Measurements from ENCODE around the gene PDXP. TPM values are rescaled to one million over a fixed set of nuclear protein-coding genes. Genes with fewer than 3 reads are reported as not detected.
A peak's percentile ranks its signal among the peaks of the same experiment; 100 is the strongest.

Gene PDXP
- total and polyA plus RNA-seq, 2 of the 13 experiments (the other 11 are each of a cell fraction or from before 2014, with no cell fraction given), result 58.2 to 70.6 TPM

DNA sequence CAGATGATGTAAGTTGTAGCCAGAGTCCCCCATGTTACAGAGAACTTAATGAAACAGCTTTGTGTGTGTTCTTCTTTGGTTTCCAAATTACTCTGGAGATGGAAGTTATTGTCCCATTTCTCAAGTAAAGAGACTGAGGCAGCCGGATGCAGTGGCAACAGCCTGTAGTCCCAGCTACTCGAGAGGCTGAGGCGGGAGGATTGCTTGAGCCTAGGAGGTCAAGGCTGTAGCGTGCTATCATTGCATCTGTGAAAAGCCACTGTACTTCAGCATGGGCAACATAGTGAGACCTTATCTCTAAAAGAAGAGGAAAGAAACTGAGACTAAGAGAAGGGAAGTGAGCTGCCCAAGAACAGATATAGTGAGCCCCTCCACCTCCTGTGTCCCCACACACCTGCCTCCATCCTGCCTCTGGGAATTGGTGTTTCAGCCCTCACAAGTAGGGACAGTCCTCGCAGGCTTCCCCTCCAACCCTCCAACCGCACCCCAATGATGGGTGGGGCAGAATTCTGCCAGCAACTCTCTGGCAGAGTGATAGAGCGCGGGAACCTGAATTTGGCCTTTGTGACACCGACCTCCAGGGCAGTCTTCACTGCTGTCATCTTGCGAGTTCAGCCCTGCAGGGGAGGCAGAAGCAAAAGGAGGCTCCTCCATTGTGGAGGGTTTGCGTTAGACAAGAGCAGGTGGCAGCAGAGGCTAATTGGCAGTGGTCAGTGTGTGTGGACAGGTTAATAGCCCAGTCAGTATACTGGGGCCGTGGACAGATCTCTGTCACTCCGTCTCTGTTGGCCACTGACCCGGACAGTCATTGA is 1.6 kb downstream of the PDXP start (continued):
- TF ChIP-seq ZNF703 (CRISPR knock-in tag; IDR thresholded peaks at IDR 0.05; ENCODE audit: borderline replicate concordance) (no peak), MED8 (CRISPR knock-in tag; IDR thresholded peaks at IDR 0.05; ENCODE audit: insufficient replicate concordance) (peak; percentile 16), KDM5A (IDR thresholded peaks at IDR 0.05; ENCODE audit: borderline replicate concordance, low read length) (0 out of 2 replicates have a peak, but pooled peaks have one; percentile 44), NCOR1 (IDR thresholded peaks at IDR 0.05; ENCODE audit: borderline replicate concordance, low read length) (0 out of 2 replicates have a peak, but pooled peaks have one; percentile 23), TMF1 (CRISPR knock-in tag; IDR thresholded peaks at IDR 0.05; ENCODE audit: low read depth) (0 out of 2 replicates have a peak, but pooled peaks have one; percentile 63), ZNF441 (CRISPR knock-in tag; IDR thresholded peaks at IDR 0.05; ENCODE audit: borderline replicate concordance) (no peak), IRX3 (CRISPR knock-in tag; IDR thresholded peaks at IDR 0.05; ENCODE audit: borderline replicate concordance, low read depth) (peak; percentile 43; the same call in 1 of the 2 replicates), ARID2 (CRISPR knock-in tag; IDR thresholded peaks at IDR 0.05; ENCODE audit: borderline replicate concordance) (0 out of 2 replicates have a peak, but pooled peaks have one; percentile 23), SAFB2 (CRISPR knock-in tag; IDR thresholded peaks at IDR 0.05; ENCODE audit: borderline replicate concordance, low read depth) (0 out of 2 replicates have a peak, but pooled peaks have one; percentile 3), REPIN1 (CRISPR knock-in tag; IDR thresholded peaks at IDR 0.05; ENCODE audit: borderline replicate concordance, low read depth) (0 out of 2 replicates have a peak, but pooled peaks have one; percentile 12), KLF16 (CRISPR knock-in tag; IDR thresholded peaks at IDR 0.05) (peak in 1 of 2 experiments; percentile 7; a peak in 2 of 4 replicates), GFI1 (CRISPR knock-in tag; IDR thresholded peaks at IDR 0.05; ENCODE audit: borderline replicate concordance) (0 out of 2 replicates have a peak, but pooled peaks have one; percentile 8), GABPA (IDR thresholded peaks at IDR 0.05; ENCODE audit: low read depth, low read length) (no peak), GABPA (CRISPR knock-in tag; IDR thresholded peaks at IDR 0.05; ENCODE audit: low read depth) (peak; percentile 0; the same call in 1 of the 2 replicates)
- TF ChIP-seq, protein P1, sequence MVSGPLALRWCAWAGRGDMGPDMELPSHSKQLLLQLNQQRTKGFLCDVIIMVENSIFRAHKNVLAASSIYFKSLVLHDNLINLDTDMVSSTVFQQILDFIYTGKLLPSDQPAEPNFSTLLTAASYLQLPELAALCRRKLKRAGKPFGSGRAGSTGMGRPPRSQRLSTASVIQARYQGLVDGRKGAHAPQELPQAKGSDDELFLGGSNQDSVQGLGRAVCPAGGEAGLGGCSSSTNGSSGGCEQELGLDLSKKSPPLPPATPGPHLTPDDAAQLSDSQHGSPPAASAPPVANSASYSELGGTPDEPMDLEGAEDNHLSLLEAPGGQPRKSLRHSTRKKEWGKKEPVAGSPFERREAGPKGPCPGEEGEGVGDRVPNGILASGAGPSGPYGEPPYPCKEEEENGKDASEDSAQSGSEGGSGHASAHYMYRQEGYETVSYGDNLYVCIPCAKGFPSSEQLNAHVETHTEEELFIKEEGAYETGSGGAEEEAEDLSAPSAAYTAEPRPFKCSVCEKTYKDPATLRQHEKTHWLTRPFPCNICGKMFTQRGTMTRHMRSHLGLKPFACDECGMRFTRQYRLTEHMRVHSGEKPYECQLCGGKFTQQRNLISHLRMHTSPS (CRISPR knock-in tag; IDR thresholded peaks at IDR 0.05; ENCODE audit: low read depth), result no peak

Measured in HepG2 (cell line).